Ovary (tissue), 3 donors: ENCODE measurements around the gene TIMM8B.

Source experiments
- POLR2A ChIP-seq: fragments of 450-650 bp; IDR thresholded peaks from one replicate; pipeline ENCODE4 v1.6.1; 2017; ENCODE audit warnings: antibody characterized with exemption, mild to moderate bottlenecking, moderate library complexity
- TF ChIP-seq, protein P1 (sequence below), 3 donors: fragments of 450-650 bp in 2 of 3; fragments of 200-600 bp in 1 of 3; IDR thresholded peaks; one replicate each; pipeline versions ENCODE4 v1.5.1 to v1.8.0; 2016 to 2022; ENCODE audit warnings: antibody characterized with exemption in 3 of 3, mild to moderate bottlenecking in 1 of 3
- donor health status: DM: no; HTN: no; CAD: no.

- TF ChIP-seq, protein P1, sequence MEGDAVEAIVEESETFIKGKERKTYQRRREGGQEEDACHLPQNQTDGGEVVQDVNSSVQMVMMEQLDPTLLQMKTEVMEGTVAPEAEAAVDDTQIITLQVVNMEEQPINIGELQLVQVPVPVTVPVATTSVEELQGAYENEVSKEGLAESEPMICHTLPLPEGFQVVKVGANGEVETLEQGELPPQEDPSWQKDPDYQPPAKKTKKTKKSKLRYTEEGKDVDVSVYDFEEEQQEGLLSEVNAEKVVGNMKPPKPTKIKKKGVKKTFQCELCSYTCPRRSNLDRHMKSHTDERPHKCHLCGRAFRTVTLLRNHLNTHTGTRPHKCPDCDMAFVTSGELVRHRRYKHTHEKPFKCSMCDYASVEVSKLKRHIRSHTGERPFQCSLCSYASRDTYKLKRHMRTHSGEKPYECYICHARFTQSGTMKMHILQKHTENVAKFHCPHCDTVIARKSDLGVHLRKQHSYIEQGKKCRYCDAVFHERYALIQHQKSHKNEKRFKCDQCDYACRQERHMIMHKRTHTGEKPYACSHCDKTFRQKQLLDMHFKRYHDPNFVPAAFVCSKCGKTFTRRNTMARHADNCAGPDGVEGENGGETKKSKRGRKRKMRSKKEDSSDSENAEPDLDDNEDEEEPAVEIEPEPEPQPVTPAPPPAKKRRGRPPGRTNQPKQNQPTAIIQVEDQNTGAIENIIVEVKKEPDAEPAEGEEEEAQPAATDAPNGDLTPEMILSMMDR (IDR thresholded peaks at IDR 0.05) = no peak
- no peak for TF ChIP-seq POLR2A
Observed at GRCh38 chr11:112100462-112100861, 13.9 kb upstream of the TIMM8B start.
